NT2/D1 (cell line): ENCODE results near the gene IL18BP.

Experiments
- SUZ12 ChIP-seq: IDR thresholded peaks from 2 replicates; pipeline ENCODE4 v1.6.1; 2011; ENCODE audit not compliant: insufficient read length, insufficient read depth; ENCODE audit errors: extremely low read depth
- YY1 ChIP-seq: IDR thresholded peaks from 2 replicates; pipeline ENCODE4 v1.6.1; 2011; ENCODE audit not compliant: insufficient read length, insufficient read depth
- ZNF274 ChIP-seq: IDR thresholded peaks from 2 replicates; pipeline ENCODE4 v1.6.1; 2011; ENCODE audit warnings: mild to moderate bottlenecking, low read depth, low read length

GRCh38 chr11:72012897-72013721 is 14.4 kb downstream of the IL18BP start:
- TF ChIP-seq YY1 (no peak), ZNF274 (no peak), SUZ12 (no peak)
